ENCODE data around the gene SERPINA5. TPM values are rescaled to one million over a fixed set of nuclear protein-coding genes. Genes with fewer than 3 reads are reported as not detected.
A peak's percentile ranks its signal among the peaks of the same experiment; 100 is the strongest.

Gene SERPINA5
- total RNA-seq, 1 donor = 0.09 TPM

DNA sequence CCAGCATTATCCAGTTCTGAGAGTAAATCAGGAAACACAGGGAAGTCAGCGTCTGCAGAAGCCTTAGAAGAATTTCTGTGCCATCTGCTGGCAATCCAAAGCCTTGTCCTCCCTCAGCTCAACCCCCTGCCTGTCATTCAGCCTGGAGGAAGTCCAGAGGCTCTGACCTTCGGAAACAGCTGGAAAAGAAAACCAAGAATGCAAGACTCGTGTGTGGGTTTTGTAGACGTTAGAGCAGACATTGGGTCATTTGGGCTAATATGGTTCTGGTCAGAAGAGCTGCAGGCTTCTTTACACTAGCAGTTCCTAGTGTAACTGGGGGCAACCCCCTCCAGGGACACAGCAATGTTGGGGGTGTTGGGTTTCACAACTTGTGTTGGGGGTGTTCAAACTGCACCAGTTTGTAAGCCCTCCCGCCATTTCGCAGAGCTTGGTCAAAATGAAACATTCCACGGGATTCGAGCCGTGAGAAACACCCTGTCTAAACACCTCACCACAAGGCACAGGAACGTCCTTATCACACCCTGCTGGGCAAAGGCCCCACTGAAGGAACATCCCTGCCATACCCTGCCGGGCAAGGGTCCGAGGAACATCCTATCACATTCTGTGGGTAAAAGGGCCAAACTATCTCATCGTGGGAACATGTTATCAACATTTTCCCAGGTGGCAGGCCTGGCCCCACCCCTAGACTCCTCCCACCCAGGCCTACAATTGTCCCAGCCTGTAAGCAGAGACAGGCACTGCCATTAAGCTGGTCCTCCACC is 41.0 kb upstream of the SERPINA5 start:
- peak; percentile 22 for DNase-seq (ENCODE audit: low read depth)
- TF ChIP-seq, protein P1, sequence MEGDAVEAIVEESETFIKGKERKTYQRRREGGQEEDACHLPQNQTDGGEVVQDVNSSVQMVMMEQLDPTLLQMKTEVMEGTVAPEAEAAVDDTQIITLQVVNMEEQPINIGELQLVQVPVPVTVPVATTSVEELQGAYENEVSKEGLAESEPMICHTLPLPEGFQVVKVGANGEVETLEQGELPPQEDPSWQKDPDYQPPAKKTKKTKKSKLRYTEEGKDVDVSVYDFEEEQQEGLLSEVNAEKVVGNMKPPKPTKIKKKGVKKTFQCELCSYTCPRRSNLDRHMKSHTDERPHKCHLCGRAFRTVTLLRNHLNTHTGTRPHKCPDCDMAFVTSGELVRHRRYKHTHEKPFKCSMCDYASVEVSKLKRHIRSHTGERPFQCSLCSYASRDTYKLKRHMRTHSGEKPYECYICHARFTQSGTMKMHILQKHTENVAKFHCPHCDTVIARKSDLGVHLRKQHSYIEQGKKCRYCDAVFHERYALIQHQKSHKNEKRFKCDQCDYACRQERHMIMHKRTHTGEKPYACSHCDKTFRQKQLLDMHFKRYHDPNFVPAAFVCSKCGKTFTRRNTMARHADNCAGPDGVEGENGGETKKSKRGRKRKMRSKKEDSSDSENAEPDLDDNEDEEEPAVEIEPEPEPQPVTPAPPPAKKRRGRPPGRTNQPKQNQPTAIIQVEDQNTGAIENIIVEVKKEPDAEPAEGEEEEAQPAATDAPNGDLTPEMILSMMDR (IDR thresholded peaks at IDR 0.05; ENCODE audit: insufficient read depth, low read length) = no peak
- H3K4me3 ChIP-seq (ENCODE audit: low read depth, low read length) = no peak overlapping the region

DNA sequence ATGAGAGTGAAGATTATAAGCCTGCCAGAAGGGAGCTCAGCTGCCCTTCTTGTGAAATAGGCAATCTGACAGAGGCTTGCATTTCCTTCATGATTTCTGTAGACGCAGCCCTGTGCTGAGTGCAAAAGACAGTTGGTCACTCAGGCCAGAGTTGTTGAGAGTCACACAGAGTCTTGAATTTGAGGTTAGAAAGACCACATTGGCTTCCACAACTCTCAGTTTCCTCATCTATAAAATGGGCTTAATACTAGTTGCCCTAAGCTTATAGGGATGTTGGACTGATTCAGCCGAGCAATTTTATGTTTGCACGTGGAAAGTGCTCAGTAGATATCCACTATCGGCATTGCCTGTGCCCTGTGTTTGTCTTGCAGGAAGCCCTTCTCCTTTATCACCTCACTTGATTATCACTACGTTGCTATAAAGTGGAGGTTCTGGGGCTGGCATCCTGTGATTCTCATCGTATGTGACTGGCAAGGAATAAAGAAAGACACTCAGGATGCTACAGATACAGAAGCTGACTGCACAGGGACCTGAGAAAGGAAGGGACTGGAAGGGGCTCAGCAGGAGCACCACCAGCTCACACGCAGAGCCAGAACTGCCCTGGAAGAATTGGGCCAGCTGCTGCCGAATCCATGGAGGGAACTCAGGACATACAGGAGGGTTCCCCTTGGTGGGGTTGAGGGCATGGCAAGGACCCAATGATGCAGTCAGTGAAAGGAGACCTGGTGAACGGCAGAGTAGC is 39.8 kb upstream of the SERPINA5 start:
- no peak for DNase-seq (ENCODE audit: low read depth)
- TF ChIP-seq, protein P1 (IDR thresholded peaks at IDR 0.05; ENCODE audit: insufficient read depth, low read length) = no peak
- H3K4me3 ChIP-seq (ENCODE audit: low read depth, low read length) = no peak overlapping the region

DNA sequence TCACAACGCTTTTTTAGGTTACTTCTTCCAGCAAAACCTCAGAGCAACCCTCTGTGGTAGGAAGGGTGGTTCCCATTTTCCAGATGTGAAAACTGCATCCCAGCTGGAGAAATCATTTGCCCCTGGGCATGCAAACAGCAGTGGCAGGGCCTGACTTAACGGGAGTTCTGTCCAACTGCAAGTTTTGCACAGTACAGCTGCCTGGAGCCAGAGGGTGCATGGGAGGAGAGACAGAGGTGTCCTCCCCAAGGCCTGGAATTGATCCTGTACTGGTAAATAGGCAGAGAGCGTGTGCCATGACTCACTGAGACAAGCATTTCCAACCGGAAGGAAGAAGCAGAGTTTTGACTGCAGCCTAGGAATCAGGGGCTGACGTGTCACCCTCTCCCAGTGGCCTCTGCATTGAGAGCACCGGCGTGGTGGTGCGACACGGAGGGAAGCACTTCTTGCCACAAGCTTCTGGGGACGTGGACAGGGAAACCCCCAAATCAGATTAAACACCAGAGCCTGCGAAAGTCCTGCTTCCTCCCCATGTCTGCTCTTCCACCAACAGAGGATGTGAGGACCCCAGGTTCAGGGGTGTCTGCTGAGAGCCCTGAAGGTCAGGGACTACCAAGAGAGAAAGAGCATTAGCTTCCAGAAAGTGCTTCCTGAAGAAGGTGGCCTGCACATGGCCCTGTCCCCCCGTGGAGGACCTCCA is 39.0 kb upstream of the SERPINA5 start:
- DNase-seq (ENCODE audit: low read depth) = no peak
- no peak overlapping the region for H3K4me3 ChIP-seq (ENCODE audit: low read depth, low read length)
- TF ChIP-seq, protein P1 (IDR thresholded peaks at IDR 0.05; ENCODE audit: insufficient read depth, low read length) = no peak

DNA sequence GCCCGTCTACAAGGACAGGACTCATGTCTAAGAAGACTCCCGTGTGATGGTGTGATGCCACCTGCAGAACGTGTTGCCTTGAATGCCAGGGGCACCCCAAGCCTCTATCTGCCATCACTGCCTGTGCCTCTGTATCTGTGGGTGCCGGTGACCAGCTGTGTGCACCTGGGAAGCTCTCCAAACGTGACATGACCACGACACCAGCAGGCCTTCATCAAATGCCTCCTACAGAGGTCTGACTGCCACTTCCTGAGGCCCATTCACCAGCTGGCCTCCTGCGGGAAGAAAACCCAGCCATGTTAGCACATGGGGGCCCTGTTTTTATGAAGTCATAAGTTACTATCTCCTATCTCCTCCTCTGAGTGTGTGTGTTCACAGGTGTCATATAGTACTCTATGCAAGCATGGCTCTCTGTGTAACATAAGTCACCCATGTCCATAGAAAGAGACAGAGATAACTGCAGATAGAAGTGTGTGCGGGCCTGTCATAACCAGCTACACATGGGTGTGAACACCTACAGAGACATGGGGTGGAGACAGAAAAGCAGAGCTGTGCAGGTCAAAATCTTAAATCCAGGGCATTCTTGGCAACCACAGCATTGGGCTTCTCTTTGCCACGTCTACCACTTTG is 38.3 kb upstream of the SERPINA5 start:
- TF ChIP-seq, protein P1 (IDR thresholded peaks at IDR 0.05; ENCODE audit: insufficient read depth, low read length) = no peak
- no peak for DNase-seq (ENCODE audit: low read depth)
- H3K4me3 ChIP-seq (ENCODE audit: low read depth, low read length) = no peak overlapping the region

DNA sequence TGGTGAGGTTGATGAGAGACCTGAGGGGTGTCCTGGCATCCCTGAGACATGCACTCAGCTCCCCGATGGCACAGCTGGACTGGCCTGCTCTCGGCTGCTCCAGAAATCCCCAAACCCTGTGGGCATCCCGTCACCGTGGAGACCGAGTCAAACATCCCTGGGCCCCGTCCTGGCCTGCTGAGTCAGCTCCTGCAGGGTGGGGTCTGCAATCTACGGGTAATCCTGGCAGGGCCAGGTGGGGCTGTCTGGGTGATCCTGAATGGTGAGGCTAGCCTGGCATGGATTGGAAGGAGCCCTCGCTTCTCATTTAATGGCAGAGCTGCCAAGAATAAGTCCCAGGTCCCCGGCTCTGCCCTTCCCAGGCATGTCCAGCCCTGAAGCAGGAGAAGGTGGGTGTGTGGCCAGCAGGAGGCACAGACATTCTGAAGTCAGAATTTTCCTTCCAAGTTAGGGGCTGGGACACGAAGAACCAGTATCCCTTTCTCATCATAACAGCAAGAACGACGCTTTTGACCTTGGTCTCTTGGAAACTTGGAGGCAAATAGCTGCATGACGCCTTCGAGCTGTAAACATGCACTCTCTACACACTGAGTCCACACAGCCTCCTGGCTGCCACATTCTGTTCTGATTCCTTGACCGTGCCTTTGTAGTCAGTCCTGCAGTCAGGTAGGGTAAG is 37.6 kb upstream of the SERPINA5 start:
- TF ChIP-seq, protein P1 (IDR thresholded peaks at IDR 0.05; ENCODE audit: insufficient read depth, low read length) = no peak
- no peak overlapping the region for H3K4me3 ChIP-seq (ENCODE audit: low read depth, low read length)
- DNase-seq (ENCODE audit: low read depth) = no peak

DNA sequence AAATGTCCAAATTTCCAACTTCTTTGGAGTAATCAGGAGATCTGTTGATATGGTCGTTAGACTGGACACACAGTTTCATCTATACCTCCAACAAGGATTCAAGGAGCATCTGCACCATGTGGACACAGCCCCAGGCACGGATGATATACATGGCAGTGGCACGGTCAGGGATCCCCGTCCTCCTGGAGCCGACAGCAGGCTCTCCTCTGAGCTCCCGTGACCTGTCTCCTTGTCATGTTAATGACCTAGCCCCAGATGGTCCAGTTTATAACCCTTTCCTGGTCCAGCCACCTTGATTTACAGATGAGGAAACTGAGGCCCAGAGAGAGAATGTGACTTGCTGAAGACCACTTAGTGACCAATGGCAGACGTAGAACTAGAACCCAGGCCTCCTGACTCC is 36.5 kb upstream of the SERPINA5 start:
- TF ChIP-seq, protein P1 (IDR thresholded peaks at IDR 0.05; ENCODE audit: insufficient read depth, low read length) = no peak
- no peak for DNase-seq (ENCODE audit: low read depth)

More for the DNA sequence above, 36.5 kb upstream of the SERPINA5 start:
- no peak overlapping the region for H3K4me3 ChIP-seq (ENCODE audit: low read depth, low read length)
